K562 (cell line): ENCODE measurements around the gene GRIA1.

ENCODE experiments used
- BRCA1 ChIP-seq, 2 experiments: fragments of 450-650 bp in 1 of 2; sonication (generic) in 1 of 2; formaldehyde crosslinking in 1 of 2; IDR thresholded peaks; 2 replicates each; pipeline versions ENCODE4 v1.5.0 to v1.6.1; 2017 to 2020; ENCODE audit warnings: mild to moderate bottlenecking in 1 of 2, missing genetic modification reagents in 1 of 2
- CHD4 ChIP-seq: fragments of 200-600 bp; sonication (generic); IDR thresholded peaks from 3 replicates; pipeline ENCODE4 v1.6.1; 2012; ENCODE audit warnings: low read depth, mild to moderate bottlenecking, mixed read lengths, low read length, inconsistent platforms; ENCODE audit not compliant: insufficient read depth, insufficient replicate concordance, poor library complexity, severe bottlenecking
- DACH1 ChIP-seq: fragments of 450-650 bp; IDR thresholded peaks from 2 replicates; pipeline ENCODE4 v1.6.1; 2018; ENCODE audit not compliant: partially characterized antibody
- HDAC2 ChIP-seq: fragments of 450-650 bp; IDR thresholded peaks from 2 replicates; pipeline ENCODE4 v1.6.1; 2016; ENCODE audit warnings: mild to moderate bottlenecking
- HDAC3 ChIP-seq: fragments of 450-650 bp; IDR thresholded peaks from 2 replicates; pipeline ENCODE4 v1.6.1; 2018; ENCODE audit warnings: borderline replicate concordance, mild to moderate bottlenecking, moderate library complexity; ENCODE audit not compliant: partially characterized antibody
- JUND ChIP-seq, 2 experiments: IDR thresholded peaks; 2 replicates in 1 of 2; 3 replicates in 1 of 2; pipeline ENCODE4 v1.6.1; 2011; ENCODE audit warnings: borderline replicate concordance in 2 of 2, low read depth in 2 of 2, low read length in 2 of 2, improper control_type of control experiment in 1 of 2, missing biosample characterization in 1 of 2, missing genetic modification characterization in 1 of 2, missing genetic modification reagents in 1 of 2
- MXI1 ChIP-seq: IDR thresholded peaks from 2 replicates; pipeline ENCODE4 v1.6.1; 2011; ENCODE audit warnings: low read depth, mild to moderate bottlenecking, improper control_type of control experiment, low read length
- MYNN ChIP-seq, 2 experiments: sonication (generic); formaldehyde crosslinking in 1 of 2; IDR thresholded peaks; 2 replicates each; pipeline versions ENCODE4 v1.5.0 to v1.6.1; 2016 to 2020; ENCODE audit warnings: antibody characterized with exemption in 1 of 2, missing genetic modification reagents in 1 of 2
- ZNF263 ChIP-seq: sonication (generic); formaldehyde crosslinking; IDR thresholded peaks from 2 replicates; pipeline ENCODE4 v1.8.0; 2022; ENCODE audit warnings: mild to moderate bottlenecking, missing genetic modification reagents, borderline replicate concordance
- TF ChIP-seq, protein P1 (sequence below), 3 experiments: IDR thresholded peaks in 2 of 3; conservative IDR thresholded peaks in 1 of 3; 2 replicates each; pipeline ENCODE4 v1.5.1; 2011 to 2012; ENCODE audit warnings: low read length in 3 of 3, mild to moderate bottlenecking in 3 of 3, control low read depth in 2 of 3, improper control_type of control experiment in 1 of 3, inconsistent platforms in 1 of 3, low read depth in 1 of 3, mixed read lengths in 1 of 3, moderate library complexity in 1 of 3; ENCODE audit not compliant: insufficient read depth in 2 of 3
- TF ChIP-seq, protein P2 (sequence below): fragments of 250-450 bp; sonication (Bioruptor Pico); IDR thresholded peaks from 2 replicates; pipeline ENCODE4 v1.5.0; 2020; ENCODE audit warnings: mild to moderate bottlenecking, borderline replicate concordance
- TF ChIP-seq, protein P3 (sequence below): sonication (generic); formaldehyde crosslinking; IDR thresholded peaks from 2 replicates; pipeline ENCODE4 v1.9.0; 2022; ENCODE audit warnings: mild to moderate bottlenecking, missing genetic modification reagents
- TF ChIP-seq, protein P4 (sequence below): fragments of 250-450 bp; sonication (Bioruptor Pico); IDR thresholded peaks from 2 replicates; pipeline ENCODE4 v1.4.0; 2020; ENCODE audit warnings: mild to moderate bottlenecking, moderate library complexity
- TF ChIP-seq, protein P5 (sequence below): sonication (generic); formaldehyde crosslinking; IDR thresholded peaks from 2 replicates; pipeline ENCODE4 v1.8.0; 2022; ENCODE audit warnings: mild to moderate bottlenecking, missing genetic modification reagents, borderline replicate concordance

DNA sequence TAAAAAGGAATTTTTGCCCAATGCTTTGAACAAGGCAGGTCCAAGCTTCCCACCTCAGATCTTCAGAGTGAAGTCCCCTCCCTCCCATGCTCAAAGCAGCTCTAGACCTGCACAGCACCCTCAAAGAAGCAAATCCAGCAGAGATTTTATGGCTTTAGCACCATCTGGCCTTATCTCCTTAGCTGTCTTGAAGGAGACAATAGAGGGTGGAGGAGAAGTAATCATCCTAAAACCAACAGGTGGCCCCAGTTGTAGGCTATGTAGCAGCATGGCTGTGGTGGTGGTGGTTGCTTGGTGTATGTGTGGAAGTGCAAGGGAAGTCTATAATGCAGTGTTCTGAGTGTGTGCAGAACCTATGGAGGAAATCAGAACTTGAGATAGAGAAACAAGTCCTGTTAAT is 140.1 kb downstream of the GRIA1 start:
- TF ChIP-seq MYNN (IDR thresholded peaks at IDR 0.05) (no peak), MYNN (CRISPR knock-in tag; IDR thresholded peaks at IDR 0.05) (no peak), BRCA1 (IDR thresholded peaks at IDR 0.05) (no peak), BRCA1 (CRISPR knock-in tag; IDR thresholded peaks at IDR 0.05) (no peak), CHD4 (no peak), HDAC2 (no peak), ZNF263 (CRISPR knock-in tag) (no peak), DACH1 (no peak), HDAC3 (no peak), MXI1 (no peak), JUND (IDR thresholded peaks at IDR 0.05; ENCODE audit: borderline replicate concordance, low read depth, low read length) (no peak), JUND (tag; IDR thresholded peaks at IDR 0.05; ENCODE audit: borderline replicate concordance, low read depth, low read length) (no peak)
- TF ChIP-seq, protein P1, sequence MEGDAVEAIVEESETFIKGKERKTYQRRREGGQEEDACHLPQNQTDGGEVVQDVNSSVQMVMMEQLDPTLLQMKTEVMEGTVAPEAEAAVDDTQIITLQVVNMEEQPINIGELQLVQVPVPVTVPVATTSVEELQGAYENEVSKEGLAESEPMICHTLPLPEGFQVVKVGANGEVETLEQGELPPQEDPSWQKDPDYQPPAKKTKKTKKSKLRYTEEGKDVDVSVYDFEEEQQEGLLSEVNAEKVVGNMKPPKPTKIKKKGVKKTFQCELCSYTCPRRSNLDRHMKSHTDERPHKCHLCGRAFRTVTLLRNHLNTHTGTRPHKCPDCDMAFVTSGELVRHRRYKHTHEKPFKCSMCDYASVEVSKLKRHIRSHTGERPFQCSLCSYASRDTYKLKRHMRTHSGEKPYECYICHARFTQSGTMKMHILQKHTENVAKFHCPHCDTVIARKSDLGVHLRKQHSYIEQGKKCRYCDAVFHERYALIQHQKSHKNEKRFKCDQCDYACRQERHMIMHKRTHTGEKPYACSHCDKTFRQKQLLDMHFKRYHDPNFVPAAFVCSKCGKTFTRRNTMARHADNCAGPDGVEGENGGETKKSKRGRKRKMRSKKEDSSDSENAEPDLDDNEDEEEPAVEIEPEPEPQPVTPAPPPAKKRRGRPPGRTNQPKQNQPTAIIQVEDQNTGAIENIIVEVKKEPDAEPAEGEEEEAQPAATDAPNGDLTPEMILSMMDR (IDR thresholded peaks at IDR 0.05 in 2 of 3, conservative IDR thresholded peaks at IDR 0.05 in 1 of 3; ENCODE audit: insufficient read depth in 2 of 3, low read depth in 1 of 3, low read length in 3 of 3): no peak
- TF ChIP-seq, protein P2, sequence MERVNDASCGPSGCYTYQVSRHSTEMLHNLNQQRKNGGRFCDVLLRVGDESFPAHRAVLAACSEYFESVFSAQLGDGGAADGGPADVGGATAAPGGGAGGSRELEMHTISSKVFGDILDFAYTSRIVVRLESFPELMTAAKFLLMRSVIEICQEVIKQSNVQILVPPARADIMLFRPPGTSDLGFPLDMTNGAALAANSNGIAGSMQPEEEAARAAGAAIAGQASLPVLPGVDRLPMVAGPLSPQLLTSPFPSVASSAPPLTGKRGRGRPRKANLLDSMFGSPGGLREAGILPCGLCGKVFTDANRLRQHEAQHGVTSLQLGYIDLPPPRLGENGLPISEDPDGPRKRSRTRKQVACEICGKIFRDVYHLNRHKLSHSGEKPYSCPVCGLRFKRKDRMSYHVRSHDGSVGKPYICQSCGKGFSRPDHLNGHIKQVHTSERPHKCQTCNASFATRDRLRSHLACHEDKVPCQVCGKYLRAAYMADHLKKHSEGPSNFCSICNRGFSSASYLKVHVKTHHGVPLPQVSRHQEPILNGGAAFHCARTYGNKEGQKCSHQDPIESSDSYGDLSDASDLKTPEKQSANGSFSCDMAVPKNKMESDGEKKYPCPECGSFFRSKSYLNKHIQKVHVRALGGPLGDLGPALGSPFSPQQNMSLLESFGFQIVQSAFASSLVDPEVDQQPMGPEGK: no peak
- TF ChIP-seq, protein P3, sequence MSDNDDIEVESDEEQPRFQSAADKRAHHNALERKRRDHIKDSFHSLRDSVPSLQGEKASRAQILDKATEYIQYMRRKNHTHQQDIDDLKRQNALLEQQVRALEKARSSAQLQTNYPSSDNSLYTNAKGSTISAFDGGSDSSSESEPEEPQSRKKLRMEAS (CRISPR knock-in tag): no peak
- TF ChIP-seq, protein P4, sequence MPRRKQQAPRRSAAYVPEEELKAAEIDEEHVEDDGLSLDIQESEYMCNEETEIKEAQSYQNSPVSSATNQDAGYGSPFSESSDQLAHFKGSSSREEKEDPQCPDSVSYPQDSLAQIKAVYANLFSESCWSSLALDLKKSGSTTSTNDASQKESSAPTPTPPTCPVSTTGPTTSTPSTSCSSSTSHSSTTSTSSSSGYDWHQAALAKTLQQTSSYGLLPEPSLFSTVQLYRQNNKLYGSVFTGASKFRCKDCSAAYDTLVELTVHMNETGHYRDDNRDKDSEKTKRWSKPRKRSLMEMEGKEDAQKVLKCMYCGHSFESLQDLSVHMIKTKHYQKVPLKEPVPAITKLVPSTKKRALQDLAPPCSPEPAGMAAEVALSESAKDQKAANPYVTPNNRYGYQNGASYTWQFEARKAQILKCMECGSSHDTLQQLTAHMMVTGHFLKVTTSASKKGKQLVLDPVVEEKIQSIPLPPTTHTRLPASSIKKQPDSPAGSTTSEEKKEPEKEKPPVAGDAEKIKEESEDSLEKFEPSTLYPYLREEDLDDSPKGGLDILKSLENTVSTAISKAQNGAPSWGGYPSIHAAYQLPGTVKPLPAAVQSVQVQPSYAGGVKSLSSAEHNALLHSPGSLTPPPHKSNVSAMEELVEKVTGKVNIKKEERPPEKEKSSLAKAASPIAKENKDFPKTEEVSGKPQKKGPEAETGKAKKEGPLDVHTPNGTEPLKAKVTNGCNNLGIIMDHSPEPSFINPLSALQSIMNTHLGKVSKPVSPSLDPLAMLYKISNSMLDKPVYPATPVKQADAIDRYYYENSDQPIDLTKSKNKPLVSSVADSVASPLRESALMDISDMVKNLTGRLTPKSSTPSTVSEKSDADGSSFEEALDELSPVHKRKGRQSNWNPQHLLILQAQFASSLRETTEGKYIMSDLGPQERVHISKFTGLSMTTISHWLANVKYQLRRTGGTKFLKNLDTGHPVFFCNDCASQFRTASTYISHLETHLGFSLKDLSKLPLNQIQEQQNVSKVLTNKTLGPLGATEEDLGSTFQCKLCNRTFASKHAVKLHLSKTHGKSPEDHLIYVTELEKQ: no peak
- TF ChIP-seq, protein P5, sequence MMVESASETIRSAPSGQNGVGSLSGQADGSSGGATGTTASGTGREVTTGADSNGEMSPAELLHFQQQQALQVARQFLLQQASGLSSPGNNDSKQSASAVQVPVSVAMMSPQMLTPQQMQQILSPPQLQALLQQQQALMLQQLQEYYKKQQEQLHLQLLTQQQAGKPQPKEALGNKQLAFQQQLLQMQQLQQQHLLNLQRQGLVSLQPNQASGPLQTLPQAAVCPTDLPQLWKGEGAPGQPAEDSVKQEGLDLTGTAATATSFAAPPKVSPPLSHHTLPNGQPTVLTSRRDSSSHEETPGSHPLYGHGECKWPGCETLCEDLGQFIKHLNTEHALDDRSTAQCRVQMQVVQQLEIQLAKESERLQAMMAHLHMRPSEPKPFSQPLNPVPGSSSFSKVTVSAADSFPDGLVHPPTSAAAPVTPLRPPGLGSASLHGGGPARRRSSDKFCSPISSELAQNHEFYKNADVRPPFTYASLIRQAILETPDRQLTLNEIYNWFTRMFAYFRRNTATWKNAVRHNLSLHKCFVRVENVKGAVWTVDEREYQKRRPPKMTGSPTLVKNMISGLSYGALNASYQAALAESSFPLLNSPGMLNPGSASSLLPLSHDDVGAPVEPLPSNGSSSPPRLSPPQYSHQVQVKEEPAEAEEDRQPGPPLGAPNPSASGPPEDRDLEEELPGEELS: no peak
